PC-3 (cell line): ENCODE measurements around the gene SOBP.

Experiments used
- CTCF ChIP-seq: fragments of 300-600 bp; sonication (generic); conservative IDR thresholded peaks from 2 replicates; pipeline ENCODE4 v1.5.1; 2017; ENCODE audit warnings: antibody characterized with exemption, low read depth, mild to moderate bottlenecking, low read length
- EZH2 ChIP-seq: fragments of 300-600 bp; sonication (generic); IDR thresholded peaks from one replicate; pipeline ENCODE4 v1.6.1; 2017; ENCODE audit warnings: antibody characterized with exemption, mild to moderate bottlenecking, low read length; ENCODE audit not compliant: unreplicated experiment
- EZH2phosphoT487 ChIP-seq: fragments of 300-600 bp; sonication (generic); IDR thresholded peaks from 2 replicates; pipeline ENCODE4 v1.6.1; 2018; ENCODE audit warnings: mild to moderate bottlenecking, antibody characterized with exemption, low read length, borderline replicate concordance

GRCh38 chr6:107555449-107555848 lies 65.5 kb downstream of the SOBP start:
- TF ChIP-seq CTCF = no peak
- no peak for TF ChIP-seq EZH2
- TF ChIP-seq EZH2phosphoT487 = no peak
